NCI-H1417 (cell line): ENCODE data around the gene CLEC3B.
"Not testable (repeated sequence)": the region's sequence is repeated elsewhere in the genome, so short reads cannot be mapped to it uniquely, and the experiment has no call there.

Source experiments
- DNase-seq, 3 experiments: peaks; one replicate each; lab custom pipeline; 2025; lab: John Stamatoyannopoulos, UW

Gene CLEC3B

GRCh38 chr3:45066109-45066801, 40.2 kb downstream of the CLEC3B start:
- DNase-seq = no peak

GRCh38 chr3:45067486-45067885, 41.4 kb downstream of the CLEC3B start:
- DNase-seq = no peak

- DNase-seq = peak in 1 of 3 experiments; percentile 7
These were observed 41.8 kb downstream of the CLEC3B start for GRCh38 chr3:45067941-45068340.

- DNase-seq = no peak
These were observed 45.0 kb downstream of the CLEC3B start for GRCh38 chr3:45071075-45071474.

- DNase-seq = no peak
These were observed 49.9 kb downstream of the CLEC3B start for GRCh38 chr3:45075821-45076625.

GRCh38 chr3:45078256-45078655, 52.2 kb downstream of the CLEC3B start:
- DNase-seq = not testable (repeated sequence)

GRCh38 chr3:45078910-45079522, 52.9 kb downstream of the CLEC3B start:
- no peak for DNase-seq

- DNase-seq = no peak
These were observed 53.6 kb downstream of the CLEC3B start for GRCh38 chr3:45079715-45080114.

GRCh38 chr3:45080824-45081223, 54.7 kb downstream of the CLEC3B start:
- no peak for DNase-seq

- peak in 1 of 3 experiments; percentile 3 for DNase-seq
These were observed 55.5 kb downstream of the CLEC3B start for GRCh38 chr3:45081506-45082141.

- no peak for DNase-seq
These were observed 56.0 kb downstream of the CLEC3B start for GRCh38 chr3:45082142-45082538.

- DNase-seq = no peak
These were observed 56.9 kb downstream of the CLEC3B start for GRCh38 chr3:45083023-45083422.

- DNase-seq = no peak
These were observed 58.3 kb downstream of the CLEC3B start for GRCh38 chr3:45084361-45084760.

- no peak for DNase-seq
These were observed 59.0 kb downstream of the CLEC3B start for GRCh38 chr3:45084820-45085816.
